SK-N-MC (cell line): Measurements from ENCODE around the gene LRRC8B.

ENCODE experiments used
- EZH2 ChIP-seq: fragments of 200-600 bp; sonication (generic); IDR thresholded peaks from one replicate; pipeline ENCODE4 v1.6.1; 2017; ENCODE audit warnings: antibody characterized with exemption
- POLR2AphosphoS5 ChIP-seq: IDR thresholded peaks from 2 replicates; pipeline ENCODE4 v1.6.1; 2012; ENCODE audit warnings: mild to moderate bottlenecking, low read depth, low read length, borderline replicate concordance

GRCh38 chr1:89487972-89488371, 36.7 kb upstream of the LRRC8B start:
- TF ChIP-seq EZH2: no peak
- no peak for TF ChIP-seq POLR2AphosphoS5
